Common myeloid progenitor, CD34-positive (primary cell): ENCODE data around the gene IGSF21. TPM values are rescaled to one million over a fixed set of nuclear protein-coding genes. Genes with fewer than 3 reads are reported as not detected.

Source experiments
- CTCF ChIA-PET: fragments of 350-600 bp; sonication (Branson Sonifier 250); formaldehyde crosslinking; loops from one replicate; lab custom pipeline; 2021; ENCODE audit warnings: antibody characterized with exemption; lab: Charles Lee
- POLR2A ChIA-PET: fragments of 350-600 bp; sonication (Branson Sonifier 250); formaldehyde crosslinking; loops from one replicate; lab custom pipeline; 2021; ENCODE audit warnings: antibody characterized with exemption; lab: Charles Lee
- DNase-seq, 3 donors: peaks; one replicate each; pipeline versions ENCODE4 v3.0.0 to v3.0.0-alpha.2; 2013
- H3K27ac ChIP-seq, 2 experiments: 1 replicate in 1 of 2; 2 replicates in 1 of 2; pipeline ENCODE4 v1.7.0; 2013; ENCODE audit warnings: inconsistent platforms in 2 of 2, low read length in 2 of 2, mild to moderate bottlenecking in 2 of 2, low read depth in 1 of 2, moderate library complexity in 1 of 2; ENCODE audit not compliant: severe bottlenecking in 2 of 2, insufficient read depth in 1 of 2, poor library complexity in 1 of 2
- H3K27me3 ChIP-seq, 5 experiments: replicated peaks in 2 of 5; 1 replicate in 3 of 5; 2 replicates in 2 of 5; pipeline versions ENCODE4 v1.6.1 to v1.7.0; 2013; ENCODE audit warnings: low read length in 4 of 5, mild to moderate bottlenecking in 2 of 5, moderate library complexity in 2 of 5, inconsistent platforms in 1 of 5; ENCODE audit not compliant: insufficient read depth in 5 of 5, control insufficient read depth in 4 of 5
- H3K36me3 ChIP-seq, 4 experiments: 1 replicate in 2 of 4; 2 replicates in 2 of 4; pipeline versions ENCODE4 v1.6.1 to v1.7.0; 2013; ENCODE audit warnings: low read length in 3 of 4, control low read depth in 1 of 4, mild to moderate bottlenecking in 1 of 4; ENCODE audit not compliant: control insufficient read depth in 4 of 4, insufficient read depth in 4 of 4
- H3K4me1 ChIP-seq, 4 experiments: 1 replicate in 3 of 4; 2 replicates in 1 of 4; pipeline versions ENCODE4 v1.6.1 to v1.7.1; 2013; ENCODE audit warnings: low read length in 3 of 4, mild to moderate bottlenecking in 3 of 4, control low read depth in 1 of 4, inconsistent platforms in 1 of 4, moderate library complexity in 1 of 4; ENCODE audit not compliant: control insufficient read depth in 4 of 4, insufficient read depth in 4 of 4; ENCODE audit errors: control extremely low read depth in 1 of 4
- H3K4me3 ChIP-seq, 7 experiments: 1 replicate in 4 of 7; 2 replicates in 3 of 7; pipeline versions ENCODE4 v1.5.1 to v1.7.0; 2013; ENCODE audit warnings: mild to moderate bottlenecking in 7 of 7, low read length in 6 of 7, moderate library complexity in 6 of 7, inconsistent platforms in 2 of 7, low read depth in 2 of 7, control low read depth in 1 of 7; ENCODE audit not compliant: insufficient read depth in 4 of 7, control insufficient read depth in 1 of 7; ENCODE audit errors: extremely low read depth in 1 of 7
- H3K9me3 ChIP-seq, 5 experiments: 1 replicate in 4 of 5; 2 replicates in 1 of 5; pipeline versions ENCODE4 v1.6.1 to v1.7.1; 2013; ENCODE audit warnings: low read length in 4 of 5, mild to moderate bottlenecking in 2 of 5, inconsistent platforms in 1 of 5, low read depth in 1 of 5, moderate library complexity in 1 of 5; ENCODE audit not compliant: control insufficient read depth in 4 of 5, insufficient read depth in 2 of 5; ENCODE audit errors: control extremely low read depth in 1 of 5
- WGBS: methylation state at CpG from one replicate; pipeline ENCODE4 v1.1.5; 2013; ENCODE audit not compliant: insufficient coverage; 5-methylcytosine and 5-hydroxymethylcytosine counted together
- polyA plus RNA-seq: library from polyadenylated mRNA; unstranded; fragments of 120-200 nt; gene quantifications from one replicate; pipeline ENCODE4 v1.2.1, GENCODE V29; 2013

Gene IGSF21
- polyA plus RNA-seq = not detected

- Histone ChIP-seq H3K36me3 (no peaks in the 10 kb centered on the region), H3K27me3 (peaks cover 0 to 99% (median 61%) of the 10 kb centered on the region in 5 experiments), H3K9me3 (no peaks in the 10 kb centered on the region), H3K27ac (no peak within 1 kb of the TSS), H3K4me1 (peaks cover 0 to 19% (median 6%) of the 10 kb centered on the region in 4 experiments), H3K4me3 (no peak within 1 kb of the TSS)
- CTCF ChIA-PET = no interaction called here
- DNase-seq = no peak
- POLR2A ChIA-PET = no interaction called here
- WGBS = 3% methylated on average over 65 of the region's 108 CpGs
Observed at GRCh38 chr1:18107369-18108298, at the start of gene IGSF21. IGSF21 (plus strand) TSS chr1:18107798; CDS start chr1:18108129, 331 bp downstream.

- CTCF ChIA-PET = no interaction called here
- Histone ChIP-seq H3K27me3 (peaks cover 0 to 14% (median 0%) of the 10 kb centered on the region in 5 experiments), H3K9me3 (peaks cover 0 to 8% (median 3%) of the 10 kb centered on the region in 5 experiments), H3K27ac (no peak overlapping the region), H3K4me3 (no peak overlapping the region), H3K4me1 (no peaks in the 10 kb centered on the region), H3K36me3 (no peaks in the 10 kb centered on the region)
- POLR2A ChIA-PET = no interaction called here
- 73% methylated on average over 5 of the region's 16 CpGs for WGBS
- DNase-seq = no peak
Observed at GRCh38 chr1:18058206-18058921, 49.2 kb upstream of the IGSF21 start.

GRCh38 chr1:18058981-18059605, 48.5 kb upstream of the IGSF21 start:
- Histone ChIP-seq H3K27ac (no peak overlapping the region), H3K36me3 (no peaks in the 10 kb centered on the region), H3K9me3 (peaks cover 0 to 8% (median 3%) of the 10 kb centered on the region in 5 experiments), H3K4me1 (peaks cover 0 to 4% (median under 1%) of the 10 kb centered on the region in 4 experiments), H3K27me3 (peaks cover 0 to 14% (median 0%) of the 10 kb centered on the region in 5 experiments), H3K4me3 (no peak overlapping the region)
- CTCF ChIA-PET = no interaction called here
- 100% methylated on average over 1 of the region's 7 CpGs for WGBS
- DNase-seq = no peak
- POLR2A ChIA-PET = no interaction called here

DNA sequence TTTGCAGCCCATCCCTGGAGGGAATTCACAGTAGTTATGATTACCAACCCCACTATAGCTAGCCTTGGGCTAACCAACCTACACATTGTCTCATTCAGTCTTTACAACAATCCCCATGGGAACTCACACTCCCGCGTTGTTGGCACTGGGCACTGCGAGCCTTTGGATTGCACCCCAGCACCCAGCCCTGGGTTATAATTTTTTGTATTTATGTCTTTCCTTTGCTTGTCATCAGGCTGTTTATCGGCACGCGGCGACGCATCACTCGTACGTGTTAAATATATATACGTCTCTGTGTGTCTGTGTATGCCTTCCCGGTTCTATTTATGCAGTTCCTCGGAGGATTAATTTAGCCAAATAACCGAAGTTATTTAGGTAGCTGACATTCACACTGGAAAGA, 47.2 kb upstream of the IGSF21 start:
- ChIA-PET CTCF (no interaction called here), POLR2A (no interaction called here)
- Histone ChIP-seq H3K36me3 (no peaks in the 10 kb centered on the region), H3K4me1 (peaks cover 0 to 10% (median 2%) of the 10 kb centered on the region in 4 experiments), H3K4me3 (no peak overlapping the region), H3K9me3 (peaks cover 0 to 8% (median 3%) of the 10 kb centered on the region in 5 experiments), H3K27ac (no peak overlapping the region), H3K27me3 (peaks cover 0 to 17% (median 0%) of the 10 kb centered on the region in 5 experiments)
- DNase-seq = no peak
- 96% methylated on average over 9 of the region's 14 CpGs for WGBS

DNA sequence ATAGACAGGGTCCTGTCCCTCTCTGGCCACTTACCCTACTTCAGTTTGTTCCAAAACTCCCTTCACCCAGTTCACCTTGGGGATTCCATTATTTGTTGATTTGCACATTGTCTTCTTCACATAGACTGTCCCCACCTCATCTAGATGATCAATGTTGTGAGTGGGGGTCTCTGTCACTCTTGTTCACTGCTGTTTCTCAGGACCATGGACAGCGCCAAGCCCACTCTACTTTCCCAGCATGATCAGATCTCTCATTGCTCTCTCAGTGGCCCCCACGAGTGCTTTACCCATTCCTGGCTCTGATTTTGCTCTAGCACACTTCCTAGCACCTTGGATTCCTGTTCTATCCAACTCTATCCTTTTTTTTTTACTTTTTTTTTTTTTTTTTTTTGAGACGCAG, 45.4 kb upstream of the IGSF21 start:
- Histone ChIP-seq H3K27ac (no peak overlapping the region), H3K4me3 (no peak overlapping the region), H3K9me3 (peaks cover 0 to 8% (median 3%) of the 10 kb centered on the region in 5 experiments), H3K27me3 (peaks cover 0 to 17% (median 0%) of the 10 kb centered on the region in 5 experiments), H3K36me3 (no peaks in the 10 kb centered on the region), H3K4me1 (peaks cover 0 to 10% (median 2%) of the 10 kb centered on the region in 4 experiments)
- DNase-seq = no peak
- ChIA-PET CTCF (interaction anchor here (0.6 kb wide), 1 partner anchor 113 kb away, joined by 3 read pairs; no protein-coding TSS in a partner anchor), POLR2A (no interaction called here)
- WGBS = 83% methylated on average over 1 of the region's 3 CpGs

DNA sequence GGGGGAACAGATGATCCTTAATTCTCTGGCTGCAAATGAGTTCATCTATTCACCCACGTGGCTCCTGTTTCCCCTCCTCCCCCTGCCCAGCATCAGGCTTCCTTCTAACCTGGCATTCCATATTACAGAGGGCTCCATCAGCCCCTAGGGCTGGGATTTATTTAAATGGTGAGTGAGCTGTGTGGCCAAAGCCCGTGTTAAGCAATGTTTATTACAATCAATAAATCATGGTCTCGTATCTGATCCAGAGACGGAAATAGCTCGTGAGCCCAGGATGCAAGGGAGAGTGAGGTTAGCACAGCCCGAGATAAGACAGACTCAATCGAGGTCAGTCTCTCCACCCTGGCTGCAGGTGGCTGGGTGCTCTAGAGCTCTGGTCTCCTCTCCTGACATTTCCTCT, 43.1 kb upstream of the IGSF21 start:
- H3K4me3 ChIP-seq = no peak overlapping the region
- ChIA-PET POLR2A (no interaction called here), CTCF (no interaction called here)
- H3K27me3 ChIP-seq = peaks cover 0 to 9% (median 0%) of the 10 kb centered on the region in 5 experiments
- H3K4me1 ChIP-seq = peaks cover 0 to 10% (median 2%) of the 10 kb centered on the region in 4 experiments
- H3K27ac ChIP-seq = no peak overlapping the region
- peak in 2 of 3 donors; percentile 8 to 19 for DNase-seq
- no peaks in the 10 kb centered on the region for H3K36me3 ChIP-seq
- WGBS = 9% methylated on average over 5 of the region's 7 CpGs
- peaks cover 0 to 8% (median 3%) of the 10 kb centered on the region in 5 experiments for H3K9me3 ChIP-seq
